GM18517 (cell line): Measurements from ENCODE around the gene HLA-A.

Source experiments
- ATAC-seq: cut with Tn5 transposase; IDR thresholded peaks from one replicate; pipeline ENCODE4 v1.9.1; 2021; ENCODE audit warnings: mild to moderate bottlenecking, moderate library complexity; ENCODE audit not compliant: unreplicated experiment

HLA-A gene

GRCh38 chr6:29933955-29934354 lies 8.4 kb upstream of the HLA-A start:
- ATAC-seq: no peak

GRCh38 chr6:29935273-29935955 lies 6.9 kb upstream of the HLA-A start:
- ATAC-seq: no peak

GRCh38 chr6:29938746-29939508 lies 3.4 kb upstream of the HLA-A start:
- ATAC-seq: no peak

GRCh38 chr6:29941016-29941415 lies 1.3 kb upstream of the HLA-A start:
- ATAC-seq: no peak

- no peak for ATAC-seq
Observed at GRCh38 chr6:29941471-29941870, 861 bp upstream of the HLA-A start.

GRCh38 chr6:29941916-29942274 lies 437 bp upstream of the HLA-A start:
- ATAC-seq: no peak

- no peak for ATAC-seq
Observed at GRCh38 chr6:29943053-29943966, 978 bp downstream of the HLA-A start.

GRCh38 chr6:29945281-29945820 lies 3.0 kb downstream of the HLA-A start:
- no peak for ATAC-seq

- ATAC-seq: no peak
Observed at GRCh38 chr6:29946223-29947076, 4.1 kb downstream of the HLA-A start.

- ATAC-seq: no peak
Observed at GRCh38 chr6:29947077-29947980, 5.0 kb downstream of the HLA-A start.

- ATAC-seq: no peak
Observed at GRCh38 chr6:29948277-29948676, 5.9 kb downstream of the HLA-A start.

- no peak for ATAC-seq
Observed at GRCh38 chr6:29949934-29950333, 7.6 kb downstream of the HLA-A start.

GRCh38 chr6:29951882-29952281 lies 9.6 kb downstream of the HLA-A start:
- ATAC-seq: no peak

- ATAC-seq: no peak
Observed at GRCh38 chr6:29953001-29953441, 10.7 kb downstream of the HLA-A start.

GRCh38 chr6:29953686-29954085 lies 11.4 kb downstream of the HLA-A start:
- no peak for ATAC-seq

- no peak for ATAC-seq
Observed at GRCh38 chr6:29954272-29954671, 11.9 kb downstream of the HLA-A start.

GRCh38 chr6:29955783-29956182 lies 13.5 kb downstream of the HLA-A start:
- ATAC-seq: no peak

GRCh38 chr6:29956518-29956917 lies 14.2 kb downstream of the HLA-A start:
- ATAC-seq: no peak

- no peak for ATAC-seq
Observed at GRCh38 chr6:29958046-29958445, 15.7 kb downstream of the HLA-A start.
